ENCODE data around the gene GPR15.
"Not testable (repeated sequence)": the region's sequence is repeated elsewhere in the genome, so short reads cannot be mapped to it uniquely, and the experiment has no call there.

Gene GPR15

GRCh38 chr3:98559769-98560168 is 28.0 kb downstream of the GPR15 start:
- ATAC-seq, result not testable (repeated sequence)

GRCh38 chr3:98560911-98561310 is 29.1 kb downstream of the GPR15 start:
- ATAC-seq, result no peak

- peak; percentile 15 to 27 for ATAC-seq
Measured at GRCh38 chr3:98561727-98562521, 30.1 kb downstream of the GPR15 start.

GRCh38 chr3:98563661-98564281 is 32.0 kb downstream of the GPR15 start:
- peak; percentile 24 to 26 for ATAC-seq

- ATAC-seq, result peak; percentile 48 to 54
Measured at GRCh38 chr3:98564282-98565005, 32.7 kb downstream of the GPR15 start.

- peak; percentile 54 to 55 for ATAC-seq
Measured at GRCh38 chr3:98565237-98565643, 33.5 kb downstream of the GPR15 start.

- no peak for ATAC-seq
Measured at GRCh38 chr3:98565843-98566242, 34.1 kb downstream of the GPR15 start.

- peak; percentile 40 to 56 for ATAC-seq
Measured at GRCh38 chr3:98567666-98568270, 36.0 kb downstream of the GPR15 start.

GRCh38 chr3:98568402-98568801 is 36.6 kb downstream of the GPR15 start:
- no peak for ATAC-seq

GRCh38 chr3:98573181-98573728 is 41.5 kb downstream of the GPR15 start:
- peak in 1 of 2 donors; percentile 36 for ATAC-seq

GRCh38 chr3:98574132-98574531 is 42.4 kb downstream of the GPR15 start:
- peak; percentile 83 to 93 for ATAC-seq

- ATAC-seq, result no peak
Measured at GRCh38 chr3:98577178-98577895, 45.6 kb downstream of the GPR15 start.

- ATAC-seq, result no peak
Measured at GRCh38 chr3:98580401-98581386, 48.9 kb downstream of the GPR15 start.

GRCh38 chr3:98581474-98581873 is 49.7 kb downstream of the GPR15 start:
- ATAC-seq, result no peak

GRCh38 chr3:98582042-98582441 is 50.3 kb downstream of the GPR15 start:
- no peak for ATAC-seq

- ATAC-seq, result no peak
Measured at GRCh38 chr3:98583766-98584165, 52.0 kb downstream of the GPR15 start.

Data from activated CD4-positive, CD25-positive, alpha-beta regulatory T cell treated with anti-CD3 and anti-CD28 coated beads, Interleukin-2, amount 50 U/mL, for 24 hours (primary cell).